ENCODE results near the gene COP1.

The COP1 gene

GRCh38 chr1:176199707-176200106 lies 7.4 kb downstream of the COP1 start:
- no peak for DNase-seq (ENCODE audit: low read depth)

- no peak for DNase-seq (ENCODE audit: low read depth)
Measured at GRCh38 chr1:176198413-176198812, 8.7 kb downstream of the COP1 start.

GRCh38 chr1:176196728-176197127 lies 10.4 kb downstream of the COP1 start:
- no peak for DNase-seq (ENCODE audit: low read depth)

GRCh38 chr1:176195547-176195946 lies 11.5 kb downstream of the COP1 start:
- no peak for DNase-seq (ENCODE audit: low read depth)

- DNase-seq (ENCODE audit: low read depth), result no peak
Measured at GRCh38 chr1:176193663-176194062, 13.4 kb downstream of the COP1 start.

GRCh38 chr1:176193023-176193422 lies 14.1 kb downstream of the COP1 start:
- DNase-seq (ENCODE audit: low read depth), result no peak

- no peak for DNase-seq (ENCODE audit: low read depth)
Measured at GRCh38 chr1:176188604-176189003, 18.5 kb downstream of the COP1 start.

- no peak for DNase-seq (ENCODE audit: low read depth)
Measured at GRCh38 chr1:176187001-176187400, 20.1 kb downstream of the COP1 start.

- DNase-seq (ENCODE audit: low read depth), result no peak
Measured at GRCh38 chr1:176183618-176184017, 23.5 kb downstream of the COP1 start.

GRCh38 chr1:176178316-176178715 lies 28.8 kb downstream of the COP1 start:
- DNase-seq (ENCODE audit: low read depth), result no peak

- DNase-seq (ENCODE audit: low read depth), result no peak
Measured at GRCh38 chr1:176177764-176178163, 29.3 kb downstream of the COP1 start.

GRCh38 chr1:176174108-176174507 lies 33.0 kb downstream of the COP1 start:
- DNase-seq (ENCODE audit: low read depth), result peak; percentile 22

- DNase-seq (ENCODE audit: low read depth), result no peak
Measured at GRCh38 chr1:176172215-176172614, 34.9 kb downstream of the COP1 start.

GRCh38 chr1:176167210-176167609 lies 39.9 kb downstream of the COP1 start:
- no peak for DNase-seq (ENCODE audit: low read depth)

- DNase-seq (ENCODE audit: low read depth), result no peak
Measured at GRCh38 chr1:176165573-176165972, 41.5 kb downstream of the COP1 start.

GRCh38 chr1:176164014-176164678 lies 42.9 kb downstream of the COP1 start:
- DNase-seq (ENCODE audit: low read depth), result no peak

- no peak for DNase-seq (ENCODE audit: low read depth)
Measured at GRCh38 chr1:176159993-176160392, 47.1 kb downstream of the COP1 start.

- no peak for DNase-seq (ENCODE audit: low read depth)
Measured at GRCh38 chr1:176157995-176158394, 49.1 kb downstream of the COP1 start.

- no peak for DNase-seq (ENCODE audit: low read depth)
Measured at GRCh38 chr1:176149939-176150807, 56.9 kb downstream of the COP1 start.

GRCh38 chr1:176144526-176144925 lies 62.6 kb downstream of the COP1 start:
- DNase-seq (ENCODE audit: low read depth), result no peak

- DNase-seq (ENCODE audit: low read depth), result no peak
Measured at GRCh38 chr1:176142973-176143372, 64.1 kb downstream of the COP1 start.

GRCh38 chr1:176141449-176141848 lies 65.6 kb downstream of the COP1 start:
- no peak for DNase-seq (ENCODE audit: low read depth)

- DNase-seq (ENCODE audit: low read depth), result no peak
Measured at GRCh38 chr1:176136891-176137290, 70.2 kb downstream of the COP1 start.

- DNase-seq (ENCODE audit: low read depth), result no peak
Measured at GRCh38 chr1:176134666-176135065, 72.4 kb downstream of the COP1 start.

All from GM04503 (cell line).